ENCODE data around the gene PDPK1. TPM values are rescaled to one million over a fixed set of nuclear protein-coding genes. Genes with fewer than 3 reads are reported as not detected.

The PDPK1 gene
- total and polyA plus RNA-seq, 8 donors: 36.5 to 64.8 (median 44.4) TPM

- Histone ChIP-seq H3K4me3 (no peak overlapping the region), H3K27me3 (no peaks in the 10 kb centered on the region), H3K36me3 (peaks cover 0 to 75% of the 10 kb centered on the region in 2 donors), H3K9me3 (no peaks in the 10 kb centered on the region), H3K27ac (no peak overlapping the region), H3K4me1 (peaks cover 2 to 50% of the 10 kb centered on the region in 2 donors)
- TF ChIP-seq CTCF (IDR thresholded peaks at IDR 0.05): no peak
- intact Hi-C loops (cut with DNase I): no loop called here
- ATAC-seq (no peak), DNase-seq (peak in 1 of 4 donors; percentile 76)
These were observed 9.4 kb upstream of the PDPK1 start for GRCh38 chr16:2528161-2529060.

- H3K27me3 ChIP-seq: no peaks in the 10 kb centered on the region
- ATAC-seq (no peak), DNase-seq (peak in 1 of 4 donors; percentile 76)
- intact Hi-C loops (cut with DNase I): no loop called here
- H3K4me3 ChIP-seq: no peak overlapping the region
- H3K27ac ChIP-seq: no peak overlapping the region
- H3K36me3 ChIP-seq: peaks cover 0 to 66% of the 10 kb centered on the region in 2 donors
- no peaks in the 10 kb centered on the region for H3K9me3 ChIP-seq
- no peak for TF ChIP-seq CTCF (IDR thresholded peaks at IDR 0.05)
- H3K4me1 ChIP-seq: peaks cover 2 to 50% of the 10 kb centered on the region in 2 donors
These were observed 8.5 kb upstream of the PDPK1 start for GRCh38 chr16:2529061-2529931.

- H3K4me1 ChIP-seq: peaks cover 2 to 49% of the 10 kb centered on the region in 2 donors
These were observed 7.7 kb upstream of the PDPK1 start for GRCh38 chr16:2529961-2530628.

GRCh38 chr16:2530629-2531318 lies 7.0 kb upstream of the PDPK1 start:
- H3K27ac ChIP-seq: peak overlapping the region in 1 of 2 donors; percentile 98
- no peaks in the 10 kb centered on the region for H3K9me3 ChIP-seq
- peak in 1 of 4 donors; percentile 80 for DNase-seq
- H3K36me3 ChIP-seq: peaks cover 0 to 51% of the 10 kb centered on the region in 2 donors
- peaks cover 2 to 50% of the 10 kb centered on the region in 2 donors for H3K4me1 ChIP-seq
- no peaks in the 10 kb centered on the region for H3K27me3 ChIP-seq
- ATAC-seq: no peak
- peak overlapping the region in 1 of 2 donors; percentile 56 for H3K4me3 ChIP-seq
- intact Hi-C loops (cut with DNase I): no loop called here
- TF ChIP-seq CTCF (IDR thresholded peaks at IDR 0.05): no peak

More at GRCh38 chr16:2529961-2530628, 7.7 kb upstream of the PDPK1 start:
- H3K4me3 ChIP-seq: no peak overlapping the region
- no peak overlapping the region for H3K27ac ChIP-seq
- intact Hi-C loops (cut with DNase I): no loop called here
- DNase-seq: peak in 1 of 4 donors; percentile 71
- no peak for ATAC-seq
- H3K27me3 ChIP-seq: no peaks in the 10 kb centered on the region
- TF ChIP-seq CTCF (IDR thresholded peaks at IDR 0.05): no peak
- H3K36me3 ChIP-seq: peaks cover 0 to 58% of the 10 kb centered on the region in 2 donors
- H3K9me3 ChIP-seq: no peaks in the 10 kb centered on the region

All from left lung (tissue), 10 donors.